Caki2 (cell line): ENCODE data around the gene PCSK6. TPM values are rescaled to one million over a fixed set of nuclear protein-coding genes. Genes with fewer than 3 reads are reported as not detected.

Experiments
- total RNA-seq: library from RNA; depleted of rRNA; stranded (reverse); fragments of >200 nt; shearing (Covaris generic); gene quantifications from 2 replicates; pipeline ENCODE4 v1.2.3, GENCODE V29; 2014; ENCODE audit warnings: low replicate concordance; rRNA removed

PCSK6 gene
- total RNA-seq, 1 experiment from 2014 or later, result 5.5 TPM

Other genes with a start within 250 kb of the PCSK6 start
- gene CHSY1, start 237.7 kb downstream of the PCSK6 start, total RNA-seq, result 4.2 and 7.2 TPM in 2 replicates
- 93.1 and 96.6 TPM in 2 replicates for gene SELENOS, start 212.2 kb downstream of the PCSK6 start, total RNA-seq
- 46.7 and 55.2 TPM in 2 replicates for gene SNRPA1, start 194.5 kb downstream of the PCSK6 start, total RNA-seq
- 13.3 and 25.7 TPM in 2 replicates for gene TM2D3, start 162.7 kb upstream of the PCSK6 start, total RNA-seq
- 17.6 and 20.8 TPM in 2 replicates for gene TARS3, start 234.8 kb upstream of the PCSK6 start, total RNA-seq